NCI-H1048 (cell line): ENCODE data around the gene CDC42EP4.
A peak's percentile ranks its signal among the peaks of the same experiment; 100 is the strongest.
"Not testable (repeated sequence)": the region's sequence is repeated elsewhere in the genome, so short reads cannot be mapped to it uniquely, and the experiment has no call there.

Experiments used
- DNase-seq: peaks from one replicate; lab custom pipeline; 2025; lab: John Stamatoyannopoulos, UW

CDC42EP4 gene

GRCh38 chr17:73279704-73280103, 32.1 kb downstream of the CDC42EP4 start:
- no peak for DNase-seq

GRCh38 chr17:73278465-73279453, 33.0 kb downstream of the CDC42EP4 start:
- no peak for DNase-seq

GRCh38 chr17:73278049-73278464, 33.7 kb downstream of the CDC42EP4 start:
- no peak for DNase-seq

DNA sequence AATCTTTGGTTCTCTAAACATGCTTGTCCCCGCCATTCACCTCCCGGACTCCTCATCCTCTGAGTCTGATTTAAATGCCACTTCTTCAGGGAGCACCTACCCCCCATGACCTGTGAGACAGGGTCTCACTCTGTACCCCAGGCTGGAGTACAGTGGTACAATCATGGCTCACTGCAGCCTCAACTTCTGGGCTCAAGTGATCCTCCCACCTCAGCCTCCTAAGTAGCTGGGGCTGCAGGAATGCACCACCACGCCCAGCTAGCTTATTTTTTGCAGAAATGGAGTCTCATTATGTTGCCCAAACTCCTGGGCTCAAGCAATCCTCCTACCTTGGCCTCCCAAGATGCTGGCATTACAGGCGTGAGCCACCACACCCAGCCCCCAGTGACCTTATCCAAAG, 37.3 kb downstream of the CDC42EP4 start:
- no peak for DNase-seq

- no peak for DNase-seq
These were observed 38.9 kb downstream of the CDC42EP4 start for GRCh38 chr17:73272906-73273218.

DNA sequence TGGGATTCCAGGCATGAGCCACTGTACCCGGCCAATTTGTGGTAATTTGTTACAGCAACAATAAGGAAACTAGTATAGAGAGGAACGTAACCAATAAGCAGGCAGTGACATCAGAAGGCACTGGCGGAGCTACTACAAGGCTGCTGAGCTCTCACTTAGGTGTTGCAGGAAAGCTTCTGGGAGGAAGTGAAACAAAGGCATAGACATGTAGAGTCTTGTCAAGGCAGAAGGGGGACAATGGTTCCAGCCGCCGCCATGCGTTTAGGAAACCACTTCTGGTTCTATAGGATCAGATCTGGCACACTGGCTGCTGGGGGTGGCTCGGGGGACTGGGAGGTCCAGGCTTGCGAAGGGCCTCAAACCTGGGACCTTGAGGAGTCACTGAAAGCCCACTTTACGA, 40.7 kb downstream of the CDC42EP4 start:
- DNase-seq, result no peak

DNA sequence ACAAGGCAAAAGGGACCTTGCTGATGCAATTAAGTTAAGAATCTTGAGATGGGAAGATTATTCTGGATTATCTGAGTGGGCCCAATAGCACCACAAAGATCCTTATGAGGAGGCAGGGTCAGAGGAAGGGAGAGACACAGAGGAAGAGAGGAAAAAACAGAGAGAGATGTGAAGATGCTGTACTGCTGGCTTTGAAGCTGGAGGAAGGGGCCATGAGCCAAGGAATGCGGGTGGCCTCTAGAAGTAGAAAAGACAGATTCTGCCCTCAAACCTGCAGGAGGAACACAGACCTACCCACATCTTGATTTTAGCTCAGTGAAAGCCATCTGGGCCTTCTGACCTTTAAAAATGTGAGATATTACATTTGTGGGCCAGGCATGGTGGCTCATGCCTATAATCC, 42.0 kb downstream of the CDC42EP4 start:
- no peak for DNase-seq

DNA sequence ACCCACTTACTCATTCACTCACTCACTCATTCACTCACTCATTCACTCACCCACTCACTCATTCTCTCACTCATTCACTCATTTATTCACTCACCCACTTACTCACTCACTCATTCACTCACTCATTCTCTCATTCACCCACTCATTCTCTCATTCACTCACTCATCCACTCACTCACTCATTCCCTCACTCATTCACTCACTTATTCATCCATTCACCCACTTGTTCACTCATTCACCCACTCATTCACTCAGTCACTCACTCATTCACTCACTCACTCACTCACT, 42.5 kb downstream of the CDC42EP4 start:
- no peak for DNase-seq

- no peak for DNase-seq
These were observed 43.0 kb downstream of the CDC42EP4 start for GRCh38 chr17:73268582-73269328.

DNA sequence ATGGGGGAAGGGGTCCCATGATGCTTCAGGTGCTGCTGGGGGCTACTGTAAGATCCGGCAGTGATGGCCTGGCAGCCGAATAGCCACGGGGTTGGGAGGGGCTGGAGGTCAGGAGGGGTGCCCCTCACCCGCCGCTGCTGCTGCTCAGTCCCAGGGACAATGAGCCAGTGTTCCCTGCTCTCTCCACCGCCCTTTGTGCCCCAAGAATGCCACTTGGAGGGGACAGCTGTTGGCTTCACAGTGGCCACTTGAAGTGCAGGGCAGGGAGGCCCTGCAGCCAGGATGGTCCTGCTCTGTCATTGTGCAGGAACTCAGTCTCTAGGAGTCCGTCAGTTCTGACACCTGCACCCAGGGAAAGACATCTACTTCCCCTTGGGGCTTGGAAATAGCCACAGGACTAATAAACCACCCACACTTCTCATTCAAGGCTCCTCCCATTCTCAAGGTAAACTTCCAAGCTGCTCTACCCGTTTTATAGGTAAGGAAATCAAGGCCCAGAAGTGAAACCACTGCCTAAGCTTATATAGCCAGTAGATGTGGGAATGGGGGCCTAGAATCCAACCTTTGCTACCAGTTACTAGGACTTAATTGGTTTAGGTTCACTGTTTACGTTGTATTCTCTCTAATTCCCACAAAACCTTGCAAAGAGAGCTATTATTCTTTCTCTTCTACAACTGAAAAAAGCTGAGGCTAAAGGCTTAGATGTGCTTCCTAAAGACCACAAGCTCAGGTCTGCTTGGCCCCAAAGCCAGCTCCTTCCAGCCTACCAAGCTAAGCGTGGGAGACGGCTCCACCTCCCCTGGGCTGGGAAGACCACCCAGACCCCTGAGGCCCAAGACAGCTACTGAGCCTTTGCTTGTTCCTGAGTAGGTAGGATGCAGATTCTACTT, 43.9 kb downstream of the CDC42EP4 start:
- DNase-seq, result no peak

- DNase-seq, result no peak
These were observed 45.0 kb downstream of the CDC42EP4 start for GRCh38 chr17:73266796-73267195.

GRCh38 chr17:73265646-73266640, 45.9 kb downstream of the CDC42EP4 start:
- no peak for DNase-seq

- not testable (repeated sequence) for DNase-seq
These were observed 47.4 kb downstream of the CDC42EP4 start for GRCh38 chr17:73264448-73264847.

GRCh38 chr17:73262676-73263642, 48.8 kb downstream of the CDC42EP4 start:
- DNase-seq, result no peak

- DNase-seq, result peak; percentile 94
These were observed 49.7 kb downstream of the CDC42EP4 start for GRCh38 chr17:73261952-73262675.

- no peak for DNase-seq
These were observed 50.2 kb downstream of the CDC42EP4 start, which contains the start of gene CPSF4L for GRCh38 chr17:73261617-73261951. Gene CPSF4L, minus strand, starts transcription at chr17:73261880. Its CDS starts 62 bp downstream, at chr17:73261818.

GRCh38 chr17:73257516-73257915, 54.3 kb downstream of the CDC42EP4 start:
- no peak for DNase-seq

- no peak for DNase-seq
These were observed 55.6 kb downstream of the CDC42EP4 start for GRCh38 chr17:73256220-73256619.

DNA sequence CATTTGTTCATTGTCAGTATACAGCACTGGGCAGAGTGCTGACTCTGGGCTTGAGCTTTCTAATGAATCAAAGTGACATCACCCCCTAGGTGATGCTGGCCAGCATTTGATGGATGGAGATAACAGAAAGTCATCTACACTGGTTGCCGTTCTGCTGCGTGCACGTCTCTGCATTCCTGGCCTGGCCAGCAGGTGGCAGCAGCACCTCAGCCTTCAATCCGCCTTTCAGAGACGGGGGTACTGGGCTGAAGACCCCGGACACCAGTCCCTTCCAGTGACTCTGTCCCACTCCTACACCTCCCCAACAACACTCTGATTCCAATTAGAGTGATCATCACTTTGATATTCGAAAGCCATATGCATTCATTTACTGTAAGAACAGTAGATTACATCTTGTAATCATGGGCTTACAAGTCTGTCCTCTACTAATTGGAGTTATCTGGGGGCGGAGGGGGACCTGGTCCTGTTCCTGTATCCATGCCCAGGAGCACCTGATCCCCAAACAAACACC, 56.1 kb downstream of the CDC42EP4 start:
- DNase-seq, result no peak
